Lower leg skin (tissue), 3 donors: ENCODE data around the gene ITGA6.

Source experiments
- CTCF ChIP-seq, 3 donors: fragments of 450-650 bp; IDR thresholded peaks; one replicate each; pipeline ENCODE4 v1.5.1; 2016; ENCODE audit warnings: antibody characterized with exemption in 3 of 3, mild to moderate bottlenecking in 3 of 3, moderate library complexity in 2 of 3
- POLR2A ChIP-seq, 2 donors: fragments of 450-650 bp; IDR thresholded peaks; one replicate each; pipeline ENCODE4 v1.6.1; 2016 to 2017; ENCODE audit warnings: antibody characterized with exemption in 2 of 2, mild to moderate bottlenecking in 1 of 2, moderate library complexity in 1 of 2

- TF ChIP-seq CTCF (IDR thresholded peaks at IDR 0.05) (no peak), POLR2A (IDR thresholded peaks at IDR 0.05) (no peak)
These were observed 27.2 kb downstream of the ITGA6 start for GRCh38 chr2:172454404-172455120.
